Right lobe of liver (tissue), 6 donors: ENCODE measurements around the gene TRAF3. TPM values are rescaled to one million over a fixed set of nuclear protein-coding genes. Genes with fewer than 3 reads are reported as not detected.

Experiments
- ATAC-seq, 4 donors: fragments of 200-7000 bp; cut with Tn5 transposase; one replicate each; pipeline ENCODE4 v1.9.1; 2020; ENCODE audit warnings: mild to moderate bottlenecking in 4 of 4, moderate library complexity in 4 of 4
- DNase-seq, 3 donors: peaks; one replicate each; pipeline ENCODE4 v3.0.0-alpha.2; 2020
- H3K27ac ChIP-seq, 3 donors: fragments of 200-600 bp; one replicate each; pipeline ENCODE4 v1.8.0; 2022
- H3K27me3 ChIP-seq, 2 donors: fragments of 200-600 bp; one replicate each; pipeline ENCODE4 v1.8.0; 2022
- H3K36me3 ChIP-seq, 4 donors: fragments of 200-600 bp; sonication (generic) in 1 of 4; one replicate each; pipeline versions ENCODE4 v1.5.1 to v1.8.0; 2017 to 2022; ENCODE audit warnings: control low read depth in 1 of 4
- H3K4me1 ChIP-seq, 4 donors: fragments of 200-600 bp; sonication (generic) in 1 of 4; one replicate each; pipeline versions ENCODE4 v1.5.1 to v1.8.0; 2017 to 2022; ENCODE audit warnings: control low read depth in 1 of 4
- H3K4me3 ChIP-seq, 3 donors: fragments of 200-600 bp; one replicate each; pipeline ENCODE4 v1.8.0; 2022
- H3K9me3 ChIP-seq, 4 donors: fragments of 200-600 bp; sonication (generic) in 1 of 4; one replicate each; pipeline versions ENCODE4 v1.5.1 to v1.8.0; 2017 to 2022; ENCODE audit warnings: control low read depth in 1 of 4
- CTCF ChIP-seq, 4 donors: fragments of 200-600 bp in 3 of 4; fragments of 450-650 bp in 1 of 4; IDR thresholded peaks; one replicate each; pipeline versions ENCODE4 v1.5.1 to v1.8.0; 2016 to 2022; ENCODE audit warnings: antibody characterized with exemption in 4 of 4, mild to moderate bottlenecking in 2 of 4
- POLR2A ChIP-seq: fragments of 450-650 bp; IDR thresholded peaks from one replicate; pipeline ENCODE4 v1.6.1; 2017; ENCODE audit warnings: antibody characterized with exemption, mild to moderate bottlenecking
- WGBS: methylation state at CpG from one replicate; pipeline ENCODE4 v1.1.6; 2018; ENCODE audit warnings: low coverage, low lambda C conversion rate; ENCODE audit not compliant: insufficient coverage; ENCODE audit errors: missing lambda C conversion rate; 5-methylcytosine and 5-hydroxymethylcytosine counted together
- intact Hi-C, 2 donors: fragments of 100-400 bp; cut with DNase I; formaldehyde crosslinking; loops; one replicate each; pipeline versions ENCODE4 v1.11.2 to v1.14.1; 2022
- total RNA-seq, 6 experiments: library from RNA; depleted of rRNA in 2 of 6; stranded (reverse); fragments of >200 nt in 2 of 6; fragmentation: NEBNext Ultra II Directional in 3 of 6; extraction: Animal tissue kit (Norgen Biotek cat#: 25700) in 3 of 6; gene quantifications; one replicate each; pipeline versions ENCODE4 v1.1.0 to v1.2.4, GENCODE V29; 2016 to 2023
- donor health status: DM: no; HTN: yes; CAD: no.
- donor health status: DM: no; HTN: no; CAD: no.
- donor health status: DM: no; HTN: no; CAD: no.
- donor health status: DM: no; HTN: yes; CAD: no.
- donor health status: DM: no; HTN: yes; CAD: no.

The TRAF3 gene
- total RNA-seq, 6 experiments from 2014 or later = 5.6 to 10.5 (median 8.3) TPM

- H3K27me3 ChIP-seq = no peaks in the 10 kb centered on the region
- no peak for DNase-seq
- no peaks in the 10 kb centered on the region for H3K36me3 ChIP-seq
- H3K4me1 ChIP-seq = peaks cover 0 to 10% (median 0%) of the 10 kb centered on the region in 4 donors
- peak in 3 of 4 donors; percentile 4 to 43 (median 21) for ATAC-seq
- H3K9me3 ChIP-seq = no peaks in the 10 kb centered on the region
- H3K27ac ChIP-seq = peak overlapping the region in 1 of 3 donors; percentile 24
- 89% methylated on average over 5 of the region's 22 CpGs for WGBS
- TF ChIP-seq POLR2A (no peak), CTCF (IDR thresholded peaks at IDR 0.05) (no peak)
- intact Hi-C loops = loop anchor here in 1 of 2 donors (10.0 kb wide), 1 partner anchor 139 kb away; no protein-coding TSS in a partner anchor
- no peak overlapping the region for H3K4me3 ChIP-seq
These were observed 1.1 kb upstream of the TRAF3 start for GRCh38 chr14:102775855-102776760.

- Histone ChIP-seq H3K27me3 (no peaks in the 10 kb centered on the region), H3K27ac (peak overlapping the region; percentile 47 to 83 (median 78)), H3K4me3 (peak overlapping the region; percentile 56 to 83 (median 63)), H3K36me3 (no peaks in the 10 kb centered on the region), H3K9me3 (no peaks in the 10 kb centered on the region), H3K4me1 (peaks cover 0 to 10% (median 0%) of the 10 kb centered on the region in 4 donors)
- peak; percentile 28 to 59 (median 56) for ATAC-seq
- no peak for TF ChIP-seq POLR2A
- TF ChIP-seq CTCF (IDR thresholded peaks at IDR 0.05) = no peak
- DNase-seq = peak; percentile 48 to 65 (median 64)
- intact Hi-C loops = loop anchor here in 1 of 2 donors (10.0 kb wide), 1 partner anchor 137 kb away; no protein-coding TSS in a partner anchor
- 0% methylated on average over 2 of the region's 98 CpGs for WGBS
These were observed 575 bp downstream of the TRAF3 start for GRCh38 chr14:102777711-102778337.

GRCh38 chr14:102778338-102779083 lies 1.3 kb downstream of the TRAF3 start:
- intact Hi-C loops = loop anchor here in 1 of 2 donors (10.0 kb wide), 1 partner anchor 136 kb away; no protein-coding TSS in a partner anchor
- peaks cover 0 to 10% (median 0%) of the 10 kb centered on the region in 4 donors for H3K4me1 ChIP-seq
- ATAC-seq (peak in 1 of 4 donors; percentile 8), DNase-seq (no peak)
- H3K27me3 ChIP-seq = no peaks in the 10 kb centered on the region
- H3K36me3 ChIP-seq = no peaks in the 10 kb centered on the region
- TF ChIP-seq POLR2A (no peak), CTCF (IDR thresholded peaks at IDR 0.05) (no peak)
- peak overlapping the region; percentile 47 to 83 (median 78) for H3K27ac ChIP-seq
- H3K9me3 ChIP-seq = no peaks in the 10 kb centered on the region
- WGBS = 8% methylated on average over 29 of the region's 29 CpGs
- peak overlapping the region; percentile 56 to 83 (median 63) for H3K4me3 ChIP-seq

GRCh38 chr14:102779084-102779462 lies 1.8 kb downstream of the TRAF3 start:
- Histone ChIP-seq H3K27ac (no peak overlapping the region), H3K27me3 (no peaks in the 10 kb centered on the region), H3K9me3 (no peaks in the 10 kb centered on the region), H3K4me1 (peaks cover 0 to 10% (median 0%) of the 10 kb centered on the region in 4 donors), H3K36me3 (no peaks in the 10 kb centered on the region), H3K4me3 (no peak overlapping the region)
- 27% methylated on average over 4 of the region's 4 CpGs for WGBS
- intact Hi-C loops = loop anchor here in 1 of 2 donors (10.0 kb wide), 1 partner anchor 136 kb away; no protein-coding TSS in a partner anchor
- ATAC-seq (no peak), DNase-seq (no peak)
- TF ChIP-seq POLR2A = no peak
- TF ChIP-seq CTCF (IDR thresholded peaks at IDR 0.05) = no peak
